Liver (tissue), 3 donors: ENCODE data around the gene ABHD12.
"Not testable (repeated sequence)": the region's sequence is repeated elsewhere in the genome, so short reads cannot be mapped to it uniquely, and the experiment has no call there.

Experiments
- ATF3 ChIP-seq: IDR thresholded peaks from 2 replicates; pipeline ENCODE4 v1.6.1; 2016; ENCODE audit warnings: antibody characterized with exemption
- CTCF ChIP-seq: fragments of 150-350 bp; IDR thresholded peaks from 2 replicates; pipeline ENCODE4 v1.5.1; 2017; ENCODE audit warnings: improper control_type of control experiment, low read depth, low read length; ENCODE audit not compliant: missing input control
- JUND ChIP-seq, 2 donors: IDR thresholded peaks; 2 replicates each; pipeline ENCODE4 v1.6.1; 2016; ENCODE audit warnings: antibody characterized with exemption in 2 of 2
- NR2F2 ChIP-seq: IDR thresholded peaks from 2 replicates; pipeline ENCODE4 v1.6.1; 2016; ENCODE audit warnings: antibody characterized with exemption
- RAD21 ChIP-seq, 2 donors: IDR thresholded peaks; 2 replicates each; pipeline ENCODE4 v1.6.1; 2016; ENCODE audit warnings: antibody characterized with exemption in 2 of 2, mild to moderate bottlenecking in 2 of 2
- REST ChIP-seq: IDR thresholded peaks from 2 replicates; pipeline ENCODE4 v1.6.1; 2016; ENCODE audit warnings: antibody characterized with exemption, mild to moderate bottlenecking
- TAF1 ChIP-seq: conservative IDR thresholded peaks from 2 replicates; pipeline ENCODE4 v1.6.1; 2016; ENCODE audit warnings: antibody characterized with exemption, mild to moderate bottlenecking
- donor health status: healthy.
- donor health status: healthy.

GRCh38 chr20:25312716-25313115, 77.9 kb downstream of the ABHD12 start:
- TF ChIP-seq CTCF; RAD21 (IDR thresholded peaks at IDR 0.05); JUND (IDR thresholded peaks at IDR 0.05); TAF1; ATF3; NR2F2; REST: not testable (repeated sequence)
